Fibroblast of the aortic adventitia (primary cell): ENCODE data around the gene PPP1R1A. TPM values are rescaled to one million over a fixed set of nuclear protein-coding genes. Genes with fewer than 3 reads are reported as not detected.

ENCODE experiments used
- DNase-seq: peaks from one replicate; pipeline ENCODE4 v3.0.0-alpha.2; 2010; ENCODE audit warnings: low read depth
- H3K4me3 ChIP-seq: 2 replicates; pipeline ENCODE4 v1.5.1; 2011; ENCODE audit warnings: low read depth, mild to moderate bottlenecking, control low read depth, low read length, moderate library complexity
- total RNA-seq: library from RNA; depleted of rRNA; stranded (reverse); fragments of >200 nt; gene quantifications from 2 replicates; pipeline ENCODE4 v1.2.3, GENCODE V29; 2012; ENCODE audit warnings: low replicate concordance
- TF ChIP-seq, protein P1 (sequence below): IDR thresholded peaks from 2 replicates; pipeline ENCODE4 v1.5.1; 2011; ENCODE audit warnings: mild to moderate bottlenecking, low read length, control low read depth, inconsistent platforms; ENCODE audit not compliant: insufficient read depth

The PPP1R1A gene
- total RNA-seq, 1 donor = not detected

GRCh38 chr12:54578778-54579177, 9.7 kb downstream of the PPP1R1A start:
- no peak overlapping the region for H3K4me3 ChIP-seq
- TF ChIP-seq, protein P1, sequence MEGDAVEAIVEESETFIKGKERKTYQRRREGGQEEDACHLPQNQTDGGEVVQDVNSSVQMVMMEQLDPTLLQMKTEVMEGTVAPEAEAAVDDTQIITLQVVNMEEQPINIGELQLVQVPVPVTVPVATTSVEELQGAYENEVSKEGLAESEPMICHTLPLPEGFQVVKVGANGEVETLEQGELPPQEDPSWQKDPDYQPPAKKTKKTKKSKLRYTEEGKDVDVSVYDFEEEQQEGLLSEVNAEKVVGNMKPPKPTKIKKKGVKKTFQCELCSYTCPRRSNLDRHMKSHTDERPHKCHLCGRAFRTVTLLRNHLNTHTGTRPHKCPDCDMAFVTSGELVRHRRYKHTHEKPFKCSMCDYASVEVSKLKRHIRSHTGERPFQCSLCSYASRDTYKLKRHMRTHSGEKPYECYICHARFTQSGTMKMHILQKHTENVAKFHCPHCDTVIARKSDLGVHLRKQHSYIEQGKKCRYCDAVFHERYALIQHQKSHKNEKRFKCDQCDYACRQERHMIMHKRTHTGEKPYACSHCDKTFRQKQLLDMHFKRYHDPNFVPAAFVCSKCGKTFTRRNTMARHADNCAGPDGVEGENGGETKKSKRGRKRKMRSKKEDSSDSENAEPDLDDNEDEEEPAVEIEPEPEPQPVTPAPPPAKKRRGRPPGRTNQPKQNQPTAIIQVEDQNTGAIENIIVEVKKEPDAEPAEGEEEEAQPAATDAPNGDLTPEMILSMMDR = no peak
- no peak for DNase-seq

- TF ChIP-seq, protein P1 = no peak
- H3K4me3 ChIP-seq = no peak overlapping the region
- DNase-seq = no peak
Measured at GRCh38 chr12:54572881-54573280, 15.6 kb downstream of the PPP1R1A start.

DNA sequence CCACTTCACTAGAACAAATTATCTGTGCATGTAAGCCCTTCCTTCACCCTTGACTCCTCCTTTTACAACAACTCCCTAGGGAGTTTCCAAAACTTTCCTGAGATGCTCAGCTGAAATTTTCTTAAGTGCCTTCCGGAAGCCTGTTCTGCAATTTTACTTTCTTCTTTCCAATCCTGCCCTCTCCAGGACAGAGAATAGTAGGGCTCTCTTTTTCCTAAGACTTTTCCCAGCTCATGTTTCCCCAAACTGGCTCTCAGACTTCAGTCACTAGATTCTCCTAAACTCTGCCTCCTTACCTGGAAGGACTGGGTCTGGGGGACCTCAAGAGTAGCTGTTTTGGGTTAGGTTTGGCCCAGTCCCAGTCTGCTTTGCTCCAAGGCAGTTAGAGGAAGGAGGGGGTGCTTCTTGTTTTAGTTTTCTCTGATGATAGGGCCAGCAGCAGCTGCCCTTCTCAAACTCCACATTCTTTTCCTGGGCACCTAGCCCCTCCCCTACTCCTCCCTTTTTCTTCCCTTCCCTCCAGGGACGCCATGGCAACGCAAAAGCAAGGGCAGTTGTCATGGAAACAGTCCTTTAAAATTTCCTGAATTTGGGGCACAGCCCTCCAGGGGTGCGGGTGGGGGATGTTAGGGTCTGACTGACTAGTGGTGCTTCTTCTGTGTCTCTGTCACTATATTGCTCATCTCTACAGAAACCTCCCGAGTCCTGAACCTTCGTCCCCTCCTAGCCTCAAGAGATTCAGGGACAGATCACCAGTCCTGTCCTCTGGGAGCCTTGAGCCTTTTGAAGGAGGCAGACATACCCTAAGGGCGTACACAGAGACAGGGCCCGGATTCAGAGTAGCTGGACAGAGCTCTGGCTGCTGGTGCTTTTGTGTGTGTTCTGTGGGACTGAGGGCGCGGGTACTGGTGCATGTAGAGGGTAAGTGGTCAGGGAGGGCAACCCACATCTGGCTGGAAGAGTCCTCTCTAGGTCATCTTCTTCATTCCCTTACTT, 17.0 kb downstream of the PPP1R1A start:
- TF ChIP-seq, protein P1 = no peak
- H3K4me3 ChIP-seq = no peak overlapping the region
- DNase-seq = no peak

GRCh38 chr12:54569995-54570528, 18.4 kb downstream of the PPP1R1A start:
- no peak for DNase-seq
- H3K4me3 ChIP-seq = no peak overlapping the region
- TF ChIP-seq, protein P1 = no peak

DNA sequence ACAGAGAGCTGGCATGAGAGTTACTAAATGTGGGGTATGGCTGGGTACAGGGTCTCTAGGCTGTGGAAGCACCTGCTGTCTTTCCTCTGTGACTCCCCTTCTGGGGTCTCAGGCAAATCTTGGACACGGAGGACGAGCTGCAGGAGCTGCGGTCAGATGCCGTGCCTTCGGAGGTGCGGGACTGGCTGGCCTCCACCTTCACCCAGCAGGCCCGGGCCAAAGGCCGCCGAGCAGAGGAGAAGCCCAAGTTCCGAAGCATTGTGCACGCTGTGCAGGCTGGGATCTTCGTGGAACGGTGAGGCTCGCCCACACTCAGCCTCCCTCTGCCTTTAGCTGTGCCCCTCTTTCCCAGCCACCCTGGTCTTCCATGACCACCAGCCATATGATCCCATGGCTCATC, 19.4 kb downstream of the PPP1R1A start:
- TF ChIP-seq, protein P1 = no peak
- no peak overlapping the region for H3K4me3 ChIP-seq
- DNase-seq = no peak

- TF ChIP-seq, protein P1 = no peak
- DNase-seq = no peak
- H3K4me3 ChIP-seq = no peak overlapping the region
Measured at GRCh38 chr12:54566792-54567191, 21.7 kb downstream of the PPP1R1A start.
